Natural killer cell (primary cell): ENCODE measurements around the gene PADI2. TPM values are rescaled to one million over a fixed set of nuclear protein-coding genes. Genes with fewer than 3 reads are reported as not detected.

Experiments
- ATAC-seq, 3 donors: fragments of 150-1000 bp in 2 of 3; fragments of 200-7000 bp in 1 of 3; cut with Tn5 transposase; 1 replicate in 1 of 3; 2 replicates in 2 of 3; pipeline ENCODE4 v1.10.0; 2021; ENCODE audit warnings: mild to moderate bottlenecking in 2 of 3, moderate library complexity in 2 of 3
- DNase-seq, 2 donors: peaks; one replicate each; pipeline versions ENCODE4 v3.0.0 to v3.0.0-alpha.2; 2013 to 2021; ENCODE audit warnings: mixed read lengths in 1 of 2
- H3K27ac ChIP-seq: one replicate; pipeline ENCODE4 v1.5.1; 2013; ENCODE audit warnings: mild to moderate bottlenecking, low read length
- H3K27me3 ChIP-seq: one replicate; pipeline ENCODE4 v1.6.1; 2013; ENCODE audit warnings: low read length; ENCODE audit not compliant: control insufficient read depth, insufficient read depth
- H3K36me3 ChIP-seq: one replicate; pipeline ENCODE4 v1.6.1; 2013; ENCODE audit warnings: low read length; ENCODE audit not compliant: control insufficient read depth, insufficient read depth
- H3K4me1 ChIP-seq: one replicate; pipeline ENCODE4 v1.6.1; 2013; ENCODE audit warnings: low read length; ENCODE audit not compliant: control insufficient read depth, insufficient read depth
- H3K4me3 ChIP-seq: one replicate; pipeline ENCODE4 v1.5.1; 2013; ENCODE audit warnings: low read length
- H3K9me3 ChIP-seq: one replicate; pipeline ENCODE4 v1.6.1; 2013; ENCODE audit warnings: low read length; ENCODE audit not compliant: control insufficient read depth, insufficient read depth
- H3K27ac Mint-ChIP-seq, 2 donors: one replicate each; pipeline ENCODE4 v1.8.0; 2022; ENCODE audit warnings: mild to moderate bottlenecking in 2 of 2, mixed read lengths in 2 of 2, moderate library complexity in 1 of 2
- H3K27me3 Mint-ChIP-seq, 2 donors: one replicate each; pipeline ENCODE4 v1.8.0; 2022; ENCODE audit warnings: low read depth in 2 of 2, mixed read lengths in 2 of 2
- H3K36me3 Mint-ChIP-seq: one replicate; pipeline ENCODE4 v1.8.0; 2022; ENCODE audit warnings: mixed read lengths
- H3K4me1 Mint-ChIP-seq, 2 donors: one replicate each; pipeline ENCODE4 v1.8.0; 2022; ENCODE audit warnings: mixed read lengths in 2 of 2
- H3K4me3 Mint-ChIP-seq: one replicate; pipeline ENCODE4 v1.8.0; 2022; ENCODE audit warnings: mild to moderate bottlenecking, moderate library complexity, mixed read lengths
- H3K9me3 Mint-ChIP-seq, 2 donors: one replicate each; pipeline ENCODE4 v1.8.0; 2022; ENCODE audit warnings: mixed read lengths in 2 of 2
- CTCF ChIP-seq: fragments of 200-600 bp; IDR thresholded peaks from one replicate; pipeline ENCODE4 v1.8.0; 2022; ENCODE audit warnings: antibody characterized with exemption
- WGBS: methylation state at CpG from one replicate; pipeline ENCODE4 v1.1.7; 2013; ENCODE audit warnings: missing lambda C conversion rate; ENCODE audit not compliant: insufficient coverage; 5-methylcytosine and 5-hydroxymethylcytosine counted together
- intact Hi-C: fragments of 100-400 bp; cut with micrococcal nuclease; formaldehyde crosslinking; loops from one replicate; pipeline ENCODE4 v1.14.2; 2022
- total RNA-seq, 4 donors: library from RNA; stranded (reverse); fragments of 120-200 nt in 1 of 4; gene quantifications; one replicate each; pipeline versions ENCODE4 v1.2.3 to v1.2.4, GENCODE V29; 2013 to 2022

Gene PADI2
- total RNA-seq, 3 donors from 2014 or later (not counting 1 experiment from before 2014, with no cell fraction given): 0.56 to 2.5 (median 0.88) TPM

- Histone ChIP-seq H3K4me1 (peaks cover 12% of the 10 kb centered on the region), H3K27me3 (no peaks in the 10 kb centered on the region), H3K36me3 (no peaks in the 10 kb centered on the region), H3K4me3 (no peak overlapping the region), H3K9me3 (no peaks in the 10 kb centered on the region), H3K27ac (no peak overlapping the region)
- DNase-seq (no peak), ATAC-seq (no peak)
- Mint-ChIP-seq H3K27ac (no peak overlapping the region), H3K9me3 (no peaks in the 10 kb centered on the region), H3K4me3 (no peak overlapping the region), H3K27me3 (peaks cover 5 to 9% of the 10 kb centered on the region in 2 donors), H3K4me1 (peaks cover 7 to 17% of the 10 kb centered on the region in 2 donors), H3K36me3 (no peaks in the 10 kb centered on the region)
- intact Hi-C loops: no loop called here
- WGBS: 95% methylated on average over 4 of the region's 4 CpGs
- no peak for TF ChIP-seq CTCF
Observed at GRCh38 chr1:17056551-17056950, 62.7 kb downstream of the PADI2 start.

- H3K36me3 Mint-ChIP-seq: no peaks in the 10 kb centered on the region
- peaks cover 5 to 7% of the 10 kb centered on the region in 2 donors for H3K27me3 Mint-ChIP-seq
- H3K4me3 Mint-ChIP-seq: peak overlapping the region; percentile 99
- H3K4me1 ChIP-seq: peaks cover 12% of the 10 kb centered on the region
- H3K4me1 Mint-ChIP-seq: peaks cover 7 to 22% of the 10 kb centered on the region in 2 donors
- no peak overlapping the region for H3K4me3 ChIP-seq
- ATAC-seq: no peak
- WGBS: 95% methylated on average over 7 of the region's 7 CpGs
- H3K27me3 ChIP-seq: no peaks in the 10 kb centered on the region
- no peaks in the 10 kb centered on the region for H3K9me3 ChIP-seq
- no peaks in the 10 kb centered on the region for H3K9me3 Mint-ChIP-seq
- intact Hi-C loops: no loop called here
- DNase-seq: no peak
- TF ChIP-seq CTCF: no peak
- no peak overlapping the region for H3K27ac Mint-ChIP-seq
- H3K27ac ChIP-seq: no peak overlapping the region
- peaks cover 4% of the 10 kb centered on the region for H3K36me3 ChIP-seq
Observed at GRCh38 chr1:17055801-17056200, 63.5 kb downstream of the PADI2 start.

GRCh38 chr1:17053685-17054410, 65.4 kb downstream of the PADI2 start, which contains the start of gene SDHB:
Gene SDHB, minus strand, starts transcription at chr1:17054032. Its CDS starts 13 bp downstream, at chr1:17054019.
- Histone ChIP-seq H3K27ac (peak within 1 kb of the TSS; percentile 76), H3K4me1 (peaks cover 12% of the 10 kb centered on the region), H3K4me3 (peak within 1 kb of the TSS; percentile 68), H3K27me3 (no peaks in the 10 kb centered on the region), H3K36me3 (peaks cover 14% of the 10 kb centered on the region), H3K9me3 (no peaks in the 10 kb centered on the region)
- WGBS: under 1% methylated on average over 44 of the region's 44 CpGs
- DNase-seq (peak; percentile 99), ATAC-seq (peak; percentile 96 to 99 (median 97))
- Mint-ChIP-seq H3K4me1 (peaks cover 7 to 22% of the 10 kb centered on the region in 2 donors), H3K4me3 (peak within 1 kb of the TSS; percentile 99), H3K9me3 (no peaks in the 10 kb centered on the region), H3K36me3 (no peaks in the 10 kb centered on the region), H3K27ac (peak within 1 kb of the TSS; percentile 97 to 98), H3K27me3 (peaks cover 5 to 7% of the 10 kb centered on the region in 2 donors)
- TF ChIP-seq CTCF: no peak
- intact Hi-C loops: loop anchor here (5.0 kb wide), 1 partner anchor 147 kb away; no protein-coding TSS in a partner anchor
